H1 (cell line): Measurements from ENCODE around the gene CCDC175. TPM values are rescaled to one million over a fixed set of nuclear protein-coding genes. Genes with fewer than 3 reads are reported as not detected.

Source experiments
- CTCF ChIA-PET: fragments of 300-600 bp; sonication (Branson Sonifier 250); formaldehyde crosslinking; loops from one replicate; lab custom pipeline; 2021; ENCODE audit not compliant: partially characterized antibody; lab: Charles Lee
- POLR2A ChIA-PET: fragments of 300-600 bp; sonication (Branson Sonifier 250); formaldehyde crosslinking; loops from one replicate; lab custom pipeline; 2021; ENCODE audit warnings: inconsistent platforms; ENCODE audit not compliant: partially characterized antibody; lab: Charles Lee
- DNase-seq, 2 experiments: peaks; one replicate each; pipeline versions ENCODE4 v3.0.0 to v3.0.0-alpha.2; 2010 to 2022; ENCODE audit warnings: low spot score in 2 of 2, low read depth in 1 of 2, mixed read lengths in 1 of 2
- FAIRE-seq: peaks from 2 replicates; lab custom pipeline; 2011; peaks lifted over from hg19 to GRCh38; lab: Jason Lieb, UNC
- H2AFZ ChIP-seq: 2 replicates; pipeline ENCODE4 v1.8.1; 2012; ENCODE audit warnings: low read length, inconsistent platforms
- H2AK5ac ChIP-seq: 2 replicates; pipeline ENCODE4 v1.6.1; 2013; ENCODE audit warnings: low read depth, low read length
- H2BK120ac ChIP-seq: replicated peaks from 2 replicates; pipeline ENCODE3; 2013; ENCODE audit warnings: low read depth, low read length, inconsistent platforms
- H2BK12ac ChIP-seq: 2 replicates; pipeline ENCODE4 v1.6.1; 2013; ENCODE audit warnings: low read depth, low read length
- H2BK15ac ChIP-seq: 2 replicates; pipeline ENCODE4 v1.6.1; 2013; ENCODE audit warnings: low read length
- H2BK20ac ChIP-seq: 2 replicates; pipeline ENCODE4 v1.6.1; 2013; ENCODE audit warnings: low read length
- H2BK5ac ChIP-seq: 2 replicates; pipeline ENCODE4 v1.6.1; 2013; ENCODE audit warnings: low read depth, low read length
- H3K14ac ChIP-seq: 2 replicates; pipeline ENCODE4 v1.6.1; 2013; ENCODE audit warnings: inconsistent platforms; ENCODE audit not compliant: insufficient read length
- H3K18ac ChIP-seq: 2 replicates; pipeline ENCODE4 v1.6.1; 2013; ENCODE audit warnings: low read length; ENCODE audit errors: extremely low read depth
- H3K23ac ChIP-seq: 2 replicates; pipeline ENCODE4 v1.6.1; 2013; ENCODE audit warnings: inconsistent platforms; ENCODE audit not compliant: insufficient read length
- H3K23me2 ChIP-seq: 2 replicates; pipeline ENCODE4 v1.6.1; 2013; ENCODE audit warnings: low read depth, low read length
- H3K27ac ChIP-seq: 2 replicates; pipeline ENCODE4 v1.6.1; 2011; ENCODE audit warnings: low read depth, low read length, inconsistent platforms
- H3K27me3 ChIP-seq, 4 experiments: replicated peaks in 1 of 4; 1 replicate in 1 of 4; 2 replicates in 3 of 4; pipeline versions ENCODE4 v1.6.1 to v1.8.1; 2011 to 2013; ENCODE audit warnings: low read length in 3 of 4, mild to moderate bottlenecking in 3 of 4, inconsistent platforms in 2 of 4, mixed read lengths in 2 of 4, moderate library complexity in 1 of 4; ENCODE audit not compliant: control insufficient read depth in 3 of 4, insufficient read depth in 3 of 4; ENCODE audit errors: extremely low read depth in 1 of 4
- H3K36me3 ChIP-seq, 4 experiments: 2 replicates each; pipeline versions ENCODE4 v1.6.1 to v1.8.1; 2011 to 2013; ENCODE audit warnings: mild to moderate bottlenecking in 4 of 4, low read length in 3 of 4, moderate library complexity in 2 of 4, control low read depth in 1 of 4, inconsistent platforms in 1 of 4; ENCODE audit not compliant: insufficient read depth in 4 of 4, control insufficient read depth in 2 of 4
- H3K4ac ChIP-seq: replicated peaks from 2 replicates; pipeline ENCODE3; 2013; ENCODE audit warnings: low read length, low read depth, mixed read lengths, inconsistent platforms; ENCODE audit not compliant: insufficient read length
- H3K4me1 ChIP-seq, 4 experiments: replicated peaks in 1 of 4; 1 replicate in 1 of 4; 2 replicates in 3 of 4; pipeline versions ENCODE4 v1.6.1 to v1.8.1; 2011 to 2013; ENCODE audit warnings: low read length in 3 of 4, inconsistent platforms in 2 of 4, mixed read lengths in 1 of 4; ENCODE audit not compliant: insufficient read depth in 4 of 4, control insufficient read depth in 3 of 4
- H3K4me2 ChIP-seq, 2 experiments: 2 replicates each; pipeline versions ENCODE4 v1.6.1 to v1.8.1; 2011 to 2013; ENCODE audit warnings: low read depth in 2 of 2, low read length in 2 of 2, control low read depth in 1 of 2, inconsistent platforms in 1 of 2, mild to moderate bottlenecking in 1 of 2; ENCODE audit not compliant: insufficient read depth in 1 of 2
- H3K4me3 ChIP-seq, 4 experiments: fragments of 200-600, 300-600 bp in 1 of 4; sonication (generic), shearing (Covaris generic), sonication (Bioruptor Twin) in 1 of 4; 2 replicates each; pipeline versions ENCODE4 v1.5.1 to v1.8.1; 2011 to 2016; ENCODE audit warnings: low read length in 4 of 4, low read depth in 3 of 4, control low read depth in 2 of 4, inconsistent platforms in 2 of 4, mild to moderate bottlenecking in 2 of 4, mixed read lengths in 1 of 4, moderate library complexity in 1 of 4; ENCODE audit not compliant: insufficient read depth in 2 of 4; ENCODE audit errors: extremely low read depth in 1 of 4
- H3K56ac ChIP-seq: replicated peaks from 2 replicates; pipeline ENCODE3; 2013; ENCODE audit warnings: low read depth, mild to moderate bottlenecking, mixed read lengths, low read length, inconsistent platforms; ENCODE audit not compliant: insufficient read length
- H3K79me1 ChIP-seq: 2 replicates; pipeline ENCODE4 v1.6.1; 2013; ENCODE audit warnings: low read depth, low read length, control low read depth
- H3K79me2 ChIP-seq, 2 experiments: 2 replicates each; pipeline versions ENCODE4 v1.6.1 to v1.8.1; 2012 to 2013; ENCODE audit warnings: low read length in 2 of 2, mild to moderate bottlenecking in 2 of 2, inconsistent platforms in 1 of 2; ENCODE audit not compliant: insufficient read depth in 2 of 2, control insufficient read depth in 1 of 2
- H3K9ac ChIP-seq, 4 experiments: replicated peaks in 1 of 4; 1 replicate in 1 of 4; 2 replicates in 3 of 4; pipeline versions ENCODE4 v1.6.1 to v1.8.1; 2011 to 2013; ENCODE audit warnings: low read depth in 3 of 4, low read length in 3 of 4, control low read depth in 2 of 4, mild to moderate bottlenecking in 2 of 4, moderate library complexity in 2 of 4, inconsistent platforms in 1 of 4; ENCODE audit errors: extremely low read depth in 1 of 4
- H3K9me3 ChIP-seq, 2 experiments: 2 replicates each; pipeline versions ENCODE4 v1.6.1 to v1.8.1; 2012 to 2013; ENCODE audit warnings: mild to moderate bottlenecking in 2 of 2, moderate library complexity in 2 of 2, control low read depth in 1 of 2, inconsistent platforms in 1 of 2, low read depth in 1 of 2, low read length in 1 of 2, mixed read lengths in 1 of 2; ENCODE audit not compliant: insufficient read depth in 2 of 2
- H4K20me1 ChIP-seq, 2 experiments: replicated peaks in 1 of 2; 2 replicates each; pipeline versions ENCODE3 to v1.8.1; 2011 to 2013; ENCODE audit warnings: inconsistent platforms in 2 of 2, low read length in 2 of 2, mild to moderate bottlenecking in 1 of 2; ENCODE audit not compliant: insufficient read depth in 2 of 2, control insufficient read depth in 1 of 2
- H4K5ac ChIP-seq: 2 replicates; pipeline ENCODE4 v1.6.1; 2013; ENCODE audit warnings: low read length, low read depth, mixed read lengths, inconsistent platforms; ENCODE audit not compliant: insufficient read length
- H4K8ac ChIP-seq: 2 replicates; pipeline ENCODE4 v1.8.0; 2013; ENCODE audit warnings: mild to moderate bottlenecking, moderate library complexity, low read length, inconsistent platforms; ENCODE audit not compliant: insufficient read depth; ENCODE audit errors: extremely low read depth
- H4K91ac ChIP-seq: replicated peaks from 2 replicates; pipeline ENCODE3; 2013; ENCODE audit warnings: low read length, mixed read lengths, inconsistent platforms; ENCODE audit not compliant: insufficient read length
- ASH2L ChIP-seq: fragments of 200-600, 300-600 bp; sonication (generic); IDR thresholded peaks from one replicate; pipeline ENCODE4 v1.7.1; 2017; ENCODE audit warnings: low read length
- EGR1 ChIP-seq: IDR thresholded peaks from 2 replicates; pipeline ENCODE4 v1.6.1; 2011; ENCODE audit warnings: low read depth, low read length, borderline replicate concordance
- HDAC6 ChIP-seq: IDR thresholded peaks from one replicate; pipeline ENCODE4 v1.7.1; 2012; ENCODE audit warnings: low read depth, mild to moderate bottlenecking, inconsistent platforms, low read length, moderate library complexity
- POLR2A ChIP-seq, 2 experiments: IDR thresholded peaks; 1 replicate in 1 of 2; 2 replicates in 1 of 2; pipeline ENCODE4 v1.6.1; 2011; ENCODE audit warnings: low read depth in 2 of 2, low read length in 2 of 2, mild to moderate bottlenecking in 2 of 2; ENCODE audit errors: control extremely low read depth in 1 of 2
- RXRA ChIP-seq: IDR thresholded peaks from 2 replicates; pipeline ENCODE4 v1.6.1; 2011; ENCODE audit warnings: low read depth, mild to moderate bottlenecking, low read length, moderate library complexity; ENCODE audit not compliant: insufficient read depth
- SAP30 ChIP-seq: fragments of 300-600 bp; sonication (generic); IDR thresholded peaks from 2 replicates; pipeline ENCODE4 v1.7.1; 2012; ENCODE audit warnings: low read length, moderate library complexity, mild to moderate bottlenecking, inconsistent platforms; ENCODE audit not compliant: insufficient read depth, insufficient replicate concordance
- ZNF274 ChIP-seq: IDR thresholded peaks from 2 replicates; pipeline ENCODE4 v1.7.0; 2012; ENCODE audit warnings: low read length, borderline replicate concordance; ENCODE audit errors: extremely low read depth
- WGBS, 2 experiments: shearing (Covaris generic) in 1 of 2; methylation state at CpG; one replicate each; pipeline versions ENCODE4 v1.1.6 to v1.1.7; 2013 to 2015; ENCODE audit warnings: low lambda C conversion rate in 2 of 2, mixed read lengths in 2 of 2, inconsistent platforms in 1 of 2, low coverage in 1 of 2, missing lambda C conversion rate in 1 of 2; ENCODE audit not compliant: insufficient replicate concordance in 2 of 2, insufficient coverage in 1 of 2, insufficient read length in 1 of 2; ENCODE audit errors: extremely low coverage in 1 of 2, missing lambda C conversion rate in 1 of 2; 5-methylcytosine and 5-hydroxymethylcytosine counted together
- polyA plus RNA-seq, 7 experiments: library from polyadenylated mRNA; depleted of rRNA in 3 of 7; stranded (reverse) in 5 of 7; unstranded in 2 of 7; fragments of >200 nt in 5 of 7; fragments of 200-250 nt in 2 of 7; gene quantifications; 1 replicate in 5 of 7; 2 replicates in 1 of 7; 4 replicates in 1 of 7; pipeline versions ENCODE4 v1.2.1 to v1.2.3, GENCODE V29; 2011 to 2013; ENCODE audit warnings: missing spikeins in 2 of 7, mixed read lengths in 2 of 7
- total RNA-seq: library from RNA; stranded (reverse); fragmentation: NEBNext Ultra II Directional; extraction: Animal tissue kit (Norgen Biotek cat#: 25700); gene quantifications from 2 replicates; pipeline ENCODE4 v1.2.1, GENCODE V29; 2021

Gene CCDC175
- total and polyA plus RNA-seq, 2 of the 8 experiments (the other 6 are each of a cell fraction or from before 2014, with no cell fraction given): 0.19 TPM; not detected in 1

DNA sequence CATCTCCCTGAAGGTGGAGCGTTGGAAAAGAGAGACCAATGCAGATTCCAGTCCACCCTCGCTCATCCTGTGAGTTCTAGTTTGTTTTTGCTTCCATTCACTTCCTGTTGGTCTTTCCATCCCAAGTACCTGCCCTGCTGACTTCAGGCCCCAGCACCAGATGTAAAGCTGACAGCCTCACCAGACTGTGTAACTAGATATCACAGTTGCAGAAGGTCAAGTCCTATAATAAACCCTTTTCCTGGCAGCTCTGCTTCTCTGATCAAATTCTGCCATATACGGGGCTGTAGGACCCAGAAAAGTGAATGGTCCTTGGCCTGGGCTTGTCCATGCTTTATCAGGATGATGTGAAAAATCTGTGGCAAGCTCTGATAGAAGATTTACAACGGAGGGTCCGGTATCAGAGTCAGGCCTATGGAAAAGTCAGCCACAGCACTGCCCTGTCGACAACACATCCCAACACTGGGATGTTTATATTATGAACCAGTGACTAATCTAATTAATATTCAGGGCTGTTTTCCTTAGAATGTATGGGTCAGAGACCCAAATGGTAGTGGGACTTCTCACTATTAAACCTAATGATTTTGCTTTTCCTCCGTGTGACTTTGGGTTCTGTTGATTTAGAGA lies 42.1 kb downstream of the CCDC175 start:
- DNase-seq (no peak), FAIRE-seq (no peak)
- H4K20me1 ChIP-seq: no peaks in the 10 kb centered on the region
- no peaks in the 10 kb centered on the region for H3K23me2 ChIP-seq
- H3K14ac ChIP-seq: no peak overlapping the region
- H3K4me2 ChIP-seq: no peak overlapping the region
- no peak overlapping the region for H2AK5ac ChIP-seq
- H3K36me3 ChIP-seq: no peaks in the 10 kb centered on the region
- no peaks in the 10 kb centered on the region for H3K9me3 ChIP-seq
- CTCF ChIA-PET: interaction anchor here (2.0 kb wide), 1 partner anchor 22 kb away, joined by 8 read pairs; no protein-coding TSS in a partner anchor
- H4K5ac ChIP-seq: no peak overlapping the region
- no peak overlapping the region for H4K91ac ChIP-seq
- TF ChIP-seq ZNF274 (no peak), HDAC6 (no peak), SAP30 (no peak), RXRA (no peak), EGR1 (no peak), POLR2A (IDR thresholded peaks at IDR 0.05; ENCODE audit: control extremely low read depth in 1 of 2, low read depth in 2 of 2, low read length in 2 of 2) (no peak), ASH2L (no peak)
- H3K4me3 ChIP-seq: no peak overlapping the region
- H3K27me3 ChIP-seq: no peaks in the 10 kb centered on the region
- no peak overlapping the region for H3K9ac ChIP-seq
- no peak overlapping the region for H3K56ac ChIP-seq
- H3K23ac ChIP-seq: no peak overlapping the region
- H3K4me1 ChIP-seq: no peaks in the 10 kb centered on the region
- no peak overlapping the region for H2BK12ac ChIP-seq
- H4K8ac ChIP-seq: no peak overlapping the region
- POLR2A ChIA-PET: interaction anchor here (0.6 kb wide), 1 partner anchor 864 kb away, joined by 3 read pairs; no protein-coding TSS in a partner anchor
- no peak overlapping the region for H3K4ac ChIP-seq
- H3K27ac ChIP-seq: no peak overlapping the region
- H3K79me1 ChIP-seq: no peaks in the 10 kb centered on the region
- no peak overlapping the region for H2BK15ac ChIP-seq
- H2AFZ ChIP-seq: no peak overlapping the region
- no peaks in the 10 kb centered on the region for H3K79me2 ChIP-seq
- WGBS, 2 experiments: 93% methylated on average over 7 of the region's 7 CpGs; no CpG with 5 or more reads in 1 of the 2 experiments
- no peak overlapping the region for H3K18ac ChIP-seq
- no peak overlapping the region for H2BK120ac ChIP-seq
- no peak overlapping the region for H2BK20ac ChIP-seq
- no peak overlapping the region for H2BK5ac ChIP-seq
